Measurements from ENCODE around the gene KMT2E. TPM values are rescaled to one million over a fixed set of nuclear protein-coding genes. Genes with fewer than 3 reads are reported as not detected.

The KMT2E gene
- total RNA-seq, 1 donor from 2014 or later, result 62.5 TPM

- Histone ChIP-seq H3K27ac (ENCODE audit: low read depth, low read length) (no peak overlapping the region), H3K9ac (ENCODE audit: low read length) (no peak overlapping the region), H3K9me3 (ENCODE audit: insufficient read depth, low read depth, low read length) (no peaks in the 10 kb centered on the region), H3K4me3 (ENCODE audit: insufficient read depth, low read depth, low read length) (no peak overlapping the region), H4K20me1 (ENCODE audit: insufficient read depth, low read length) (peaks cover 20% of the 10 kb centered on the region), H2AFZ (ENCODE audit: low read depth, low read length) (no peak overlapping the region), H3K4me1 (ENCODE audit: insufficient read depth, low read length) (no peaks in the 10 kb centered on the region), H3K27me3 (ENCODE audit: insufficient read depth, low read length) (no peaks in the 10 kb centered on the region), H3K4me2 (ENCODE audit: low read length) (no peak overlapping the region), H3K79me2 (ENCODE audit: insufficient read depth, low read length) (peaks cover 3% of the 10 kb centered on the region), H3K36me3 (ENCODE audit: insufficient read depth, low read length) (peaks cover 5% of the 10 kb centered on the region)
- no peak overlapping the region for H3K27ac Mint-ChIP-seq (ENCODE audit: unreplicated experiment)
- peak; percentile 8 for DNase-seq (ENCODE audit: low read depth)
- H3K4me3 Mint-ChIP-seq (ENCODE audit: unreplicated experiment), result no peak overlapping the region
- H3K9me3 Mint-ChIP-seq (ENCODE audit: unreplicated experiment), result no peaks in the 10 kb centered on the region
- no peak for TF ChIP-seq EZH2 (IDR thresholded peaks at IDR 0.05; ENCODE audit: insufficient read depth, low read length)
- TF ChIP-seq CTCF (IDR thresholded peaks at IDR 0.05; ENCODE audit: insufficient read depth, low read depth, low read length), result no peak
- FAIRE-seq, result no peak
- peaks cover 26% of the 10 kb centered on the region for H3K36me3 Mint-ChIP-seq (ENCODE audit: low read depth, unreplicated experiment)
- peaks cover 21% of the 10 kb centered on the region for H3K4me1 Mint-ChIP-seq (ENCODE audit: low read depth, unreplicated experiment)
- no peaks in the 10 kb centered on the region for H3K27me3 Mint-ChIP-seq (ENCODE audit: low read depth, unreplicated experiment)
Observed at GRCh38 chr7:105126436-105126975, 112.5 kb downstream of the KMT2E start.

DNA sequence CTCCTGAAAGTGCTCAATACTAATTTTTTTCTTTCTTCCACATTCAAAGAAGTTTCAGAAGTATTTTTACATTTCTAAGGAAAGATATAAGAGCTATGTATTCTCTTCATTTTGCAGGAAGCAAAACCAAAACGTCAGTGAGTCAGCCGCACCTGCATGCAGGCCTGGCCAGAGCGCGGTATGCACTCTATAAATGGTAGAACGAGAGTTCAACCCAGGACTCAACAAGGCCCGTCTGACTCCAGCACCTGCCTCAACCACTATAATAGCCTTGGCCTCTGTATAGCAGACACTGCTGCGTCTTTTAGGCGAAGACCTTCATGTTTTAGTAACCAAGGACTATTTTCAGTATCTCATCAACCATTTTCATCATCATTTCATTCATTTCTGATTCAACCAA lies 113.2 kb downstream of the KMT2E start:
- H2AFZ ChIP-seq (ENCODE audit: low read depth, low read length), result no peak overlapping the region
- no peaks in the 10 kb centered on the region for H3K27me3 ChIP-seq (ENCODE audit: insufficient read depth, low read length)
- H3K27ac Mint-ChIP-seq (ENCODE audit: unreplicated experiment), result no peak overlapping the region
- TF ChIP-seq CTCF (IDR thresholded peaks at IDR 0.05; ENCODE audit: insufficient read depth, low read depth, low read length) (no peak), EZH2 (IDR thresholded peaks at IDR 0.05; ENCODE audit: insufficient read depth, low read length) (no peak)
- FAIRE-seq, result no peak
- no peak overlapping the region for H3K27ac ChIP-seq (ENCODE audit: low read depth, low read length)
- DNase-seq (ENCODE audit: low read depth), result peak; percentile 46
- no peak overlapping the region for H3K4me2 ChIP-seq (ENCODE audit: low read length)
- H3K79me2 ChIP-seq (ENCODE audit: insufficient read depth, low read length), result peaks cover 6% of the 10 kb centered on the region
- peaks cover 9% of the 10 kb centered on the region for H3K36me3 ChIP-seq (ENCODE audit: insufficient read depth, low read length)
- no peaks in the 10 kb centered on the region for H3K27me3 Mint-ChIP-seq (ENCODE audit: low read depth, unreplicated experiment)
- peaks cover 26% of the 10 kb centered on the region for H3K36me3 Mint-ChIP-seq (ENCODE audit: low read depth, unreplicated experiment)
- no peak overlapping the region for H3K4me3 Mint-ChIP-seq (ENCODE audit: unreplicated experiment)
- no peaks in the 10 kb centered on the region for H3K9me3 ChIP-seq (ENCODE audit: insufficient read depth, low read depth, low read length)
- no peak overlapping the region for H3K4me3 ChIP-seq (ENCODE audit: insufficient read depth, low read depth, low read length)
- H3K9me3 Mint-ChIP-seq (ENCODE audit: unreplicated experiment), result no peaks in the 10 kb centered on the region
- peaks cover 26% of the 10 kb centered on the region for H4K20me1 ChIP-seq (ENCODE audit: insufficient read depth, low read length)
- H3K9ac ChIP-seq (ENCODE audit: low read length), result no peak overlapping the region
- H3K4me1 ChIP-seq (ENCODE audit: insufficient read depth, low read length), result no peaks in the 10 kb centered on the region
- peaks cover 25% of the 10 kb centered on the region for H3K4me1 Mint-ChIP-seq (ENCODE audit: low read depth, unreplicated experiment)

GRCh38 chr7:105130048-105130447 lies 116.0 kb downstream of the KMT2E start:
- peaks cover 23% of the 10 kb centered on the region for H3K36me3 Mint-ChIP-seq (ENCODE audit: low read depth, unreplicated experiment)
- no peaks in the 10 kb centered on the region for H3K4me1 ChIP-seq (ENCODE audit: insufficient read depth, low read length)
- H3K9ac ChIP-seq (ENCODE audit: low read length), result no peak overlapping the region
- H3K4me2 ChIP-seq (ENCODE audit: low read length), result no peak overlapping the region
- H3K27ac ChIP-seq (ENCODE audit: low read depth, low read length), result no peak overlapping the region
- no peaks in the 10 kb centered on the region for H3K27me3 Mint-ChIP-seq (ENCODE audit: low read depth, unreplicated experiment)
- H3K4me1 Mint-ChIP-seq (ENCODE audit: low read depth, unreplicated experiment), result peaks cover 26% of the 10 kb centered on the region
- no peak for TF ChIP-seq CTCF (IDR thresholded peaks at IDR 0.05; ENCODE audit: insufficient read depth, low read depth, low read length)
- TF ChIP-seq EZH2 (IDR thresholded peaks at IDR 0.05; ENCODE audit: insufficient read depth, low read length), result no peak
- H3K9me3 Mint-ChIP-seq (ENCODE audit: unreplicated experiment), result no peaks in the 10 kb centered on the region
- H3K27me3 ChIP-seq (ENCODE audit: insufficient read depth, low read length), result no peaks in the 10 kb centered on the region
- H4K20me1 ChIP-seq (ENCODE audit: insufficient read depth, low read length), result peaks cover 53% of the 10 kb centered on the region
- H3K79me2 ChIP-seq (ENCODE audit: insufficient read depth, low read length), result peaks cover 10% of the 10 kb centered on the region
- peaks cover 9% of the 10 kb centered on the region for H3K36me3 ChIP-seq (ENCODE audit: insufficient read depth, low read length)
- no peaks in the 10 kb centered on the region for H3K9me3 ChIP-seq (ENCODE audit: insufficient read depth, low read depth, low read length)
- H3K4me3 Mint-ChIP-seq (ENCODE audit: unreplicated experiment), result no peak overlapping the region
- H3K4me3 ChIP-seq (ENCODE audit: insufficient read depth, low read depth, low read length), result no peak overlapping the region
- H3K27ac Mint-ChIP-seq (ENCODE audit: unreplicated experiment), result no peak overlapping the region
- no peak overlapping the region for H2AFZ ChIP-seq (ENCODE audit: low read depth, low read length)
- FAIRE-seq, result no peak
- DNase-seq (ENCODE audit: low read depth), result no peak
